Neuronal stem cell (in vitro differentiated cells): Measurements from ENCODE around the gene CYP2A6.
"Not testable (repeated sequence)": the region's sequence is repeated elsewhere in the genome, so short reads cannot be mapped to it uniquely, and the experiment has no call there.

Experiments
- DNase-seq: peaks from one replicate; pipeline ENCODE4 v3.0.0-alpha.2; 2013; ENCODE audit warnings: low spot score
- H2AFZ ChIP-seq: one replicate; pipeline ENCODE4 v1.6.1; 2013; ENCODE audit warnings: mild to moderate bottlenecking, low read length, inconsistent platforms
- H2AK5ac ChIP-seq: 2 replicates; pipeline ENCODE4 v1.6.1; 2013; ENCODE audit warnings: low read depth, mild to moderate bottlenecking, inconsistent platforms, low read length, moderate library complexity, mixed read lengths
- H2BK120ac ChIP-seq: 2 replicates; pipeline ENCODE4 v1.6.1; 2013; ENCODE audit warnings: low read depth, mild to moderate bottlenecking, inconsistent platforms, low read length, moderate library complexity, mixed read lengths
- H2BK12ac ChIP-seq: one replicate; pipeline ENCODE4 v1.6.1; 2013; ENCODE audit warnings: low read length, inconsistent platforms
- H2BK15ac ChIP-seq: 2 replicates; pipeline ENCODE4 v1.6.1; 2013; ENCODE audit warnings: mild to moderate bottlenecking, low read length, inconsistent platforms, mixed read lengths
- H2BK5ac ChIP-seq: one replicate; pipeline ENCODE4 v1.6.1; 2013; ENCODE audit warnings: inconsistent platforms, mild to moderate bottlenecking, low read length, moderate library complexity
- H3K14ac ChIP-seq: one replicate; pipeline ENCODE4 v1.6.1; 2013; ENCODE audit warnings: low read length, inconsistent platforms
- H3K18ac ChIP-seq: 2 replicates; pipeline ENCODE4 v1.6.1; 2013; ENCODE audit warnings: low read length, inconsistent platforms
- H3K23ac ChIP-seq: 2 replicates; pipeline ENCODE4 v1.6.1; 2013; ENCODE audit warnings: low read depth, mild to moderate bottlenecking, mixed read lengths, low read length, inconsistent platforms; ENCODE audit not compliant: poor library complexity
- H3K27ac ChIP-seq: replicated peaks from 3 replicates; pipeline ENCODE4 v1.5.1; 2013; ENCODE audit warnings: low read length, inconsistent platforms
- H3K27me3 ChIP-seq, 3 experiments: 2 replicates each; pipeline ENCODE4 v1.6.1; 2013; ENCODE audit warnings: low read length in 3 of 3, mild to moderate bottlenecking in 2 of 3, inconsistent platforms in 1 of 3, low read depth in 1 of 3, mixed read lengths in 1 of 3, moderate library complexity in 1 of 3; ENCODE audit not compliant: control insufficient read depth in 3 of 3, insufficient read depth in 3 of 3
- H3K36me3 ChIP-seq, 2 donors: replicated peaks in 1 of 2; 2 replicates each; pipeline ENCODE4 v1.6.1; 2013; ENCODE audit warnings: low read length in 2 of 2; ENCODE audit not compliant: control insufficient read depth in 2 of 2, insufficient read depth in 2 of 2
- H3K4ac ChIP-seq: 2 replicates; pipeline ENCODE4 v1.6.1; 2013; ENCODE audit warnings: inconsistent platforms, mild to moderate bottlenecking, low read length, moderate library complexity
- H3K4me1 ChIP-seq, 2 donors: 1 replicate in 1 of 2; 2 replicates in 1 of 2; pipeline ENCODE4 v1.6.1; 2013; ENCODE audit warnings: low read length in 2 of 2, low read depth in 1 of 2; ENCODE audit not compliant: control insufficient read depth in 2 of 2, insufficient read depth in 1 of 2
- H3K4me2 ChIP-seq: one replicate; pipeline ENCODE4 v1.6.1; 2013; ENCODE audit warnings: mild to moderate bottlenecking, low read length, inconsistent platforms; ENCODE audit not compliant: insufficient read depth, poor library complexity, severe bottlenecking
- H3K4me3 ChIP-seq, 2 donors: 2 replicates each; pipeline ENCODE4 v1.5.1; 2013; ENCODE audit warnings: low read length in 2 of 2, mild to moderate bottlenecking in 2 of 2, inconsistent platforms in 1 of 2, moderate library complexity in 1 of 2
- H3K79me1 ChIP-seq: one replicate; pipeline ENCODE4 v1.6.1; 2013; ENCODE audit warnings: low read depth, mild to moderate bottlenecking, inconsistent platforms, low read length, moderate library complexity
- H3K9ac ChIP-seq: one replicate; pipeline ENCODE4 v1.6.1; 2013; ENCODE audit warnings: mild to moderate bottlenecking, low read depth, low read length, inconsistent platforms; ENCODE audit not compliant: poor library complexity
- H3K9me3 ChIP-seq, 2 donors: replicated peaks in 1 of 2; 2 replicates each; pipeline versions ENCODE3 to v1.6.1; 2013; ENCODE audit warnings: low read length in 2 of 2, mild to moderate bottlenecking in 2 of 2, inconsistent platforms in 1 of 2, low read depth in 1 of 2, mixed read lengths in 1 of 2, moderate library complexity in 1 of 2; ENCODE audit not compliant: control insufficient read depth in 2 of 2, insufficient read depth in 1 of 2
- H4K8ac ChIP-seq: one replicate; pipeline ENCODE4 v1.6.1; 2013; ENCODE audit warnings: low read depth, mild to moderate bottlenecking, inconsistent platforms, low read length, moderate library complexity
- H4K91ac ChIP-seq: one replicate; pipeline ENCODE4 v1.6.1; 2013; ENCODE audit warnings: low read length, low read depth, mild to moderate bottlenecking, inconsistent platforms; ENCODE audit not compliant: poor library complexity
- WGBS, 2 donors: extraction: QIAGEN DNeasy Blood & Tissue Kit; methylation state at CpG; one replicate each; pipeline ENCODE4 v1.1.7; 2013; ENCODE audit warnings: missing lambda C conversion rate in 2 of 2, mixed read lengths in 1 of 2; ENCODE audit not compliant: insufficient read length in 2 of 2, insufficient replicate concordance in 1 of 2; ENCODE audit errors: extremely low coverage in 2 of 2; 5-methylcytosine and 5-hydroxymethylcytosine counted together

The CYP2A6 gene

GRCh38 chr19:40882062-40882461 lies 31.8 kb upstream of the CYP2A6 start, which contains the start of gene CYP2A7:
TSS of gene CYP2A7 (minus strand) at chr19:40882231. CDS start at chr19:40882210, 21 bp downstream.
- H3K36me3 ChIP-seq, H3K4ac ChIP-seq, DNase-seq, H2BK5ac ChIP-seq, H3K27ac ChIP-seq, H2BK15ac ChIP-seq, H3K9me3 ChIP-seq, H2BK12ac ChIP-seq, H2AFZ ChIP-seq, H4K91ac ChIP-seq, H3K4me1 ChIP-seq, H3K14ac ChIP-seq, H3K18ac ChIP-seq, H3K4me2 ChIP-seq, H3K79me1 ChIP-seq, H3K9ac ChIP-seq, H2AK5ac ChIP-seq, H2BK120ac ChIP-seq, H3K27me3 ChIP-seq, H3K23ac ChIP-seq, H4K8ac ChIP-seq: not testable (repeated sequence)
- peak within 1 kb of the TSS in 1 of 2 donors; percentile 22 for H3K4me3 ChIP-seq
- no CpG with 5 or more reads among the region's 3 CpGs for WGBS, 2 donors

- H3K27me3 ChIP-seq = peaks cover 0 to 15% (median 4%) of the 10 kb centered on the region in 3 experiments
- H3K23ac ChIP-seq = not testable (repeated sequence)
Measured at GRCh38 chr19:40879349-40879748, 29.1 kb upstream of the CYP2A6 start.

GRCh38 chr19:40875526-40875951 lies 25.3 kb upstream of the CYP2A6 start:
- H3K4me3 ChIP-seq, H3K27ac ChIP-seq, H3K4ac ChIP-seq, H3K23ac ChIP-seq, H4K8ac ChIP-seq, H2BK12ac ChIP-seq, H3K9ac ChIP-seq, H3K79me1 ChIP-seq, H3K14ac ChIP-seq, H2BK15ac ChIP-seq, H3K4me1 ChIP-seq, H4K91ac ChIP-seq, H3K9me3 ChIP-seq, H2BK5ac ChIP-seq, H3K18ac ChIP-seq, DNase-seq, H2BK120ac ChIP-seq, H2AFZ ChIP-seq, H2AK5ac ChIP-seq, H3K36me3 ChIP-seq: not testable (repeated sequence)
- no CpG with 5 or more reads among the region's 23 CpGs for WGBS, 2 donors
- peaks cover 0 to 12% (median 0%) of the 10 kb centered on the region in 3 experiments for H3K27me3 ChIP-seq
- H3K4me2 ChIP-seq = peak overlapping the region; percentile 25

More at GRCh38 chr19:40879349-40879748, 29.1 kb upstream of the CYP2A6 start:
- not testable (repeated sequence) for H2AFZ ChIP-seq, H3K79me1 ChIP-seq, DNase-seq, H4K91ac ChIP-seq, H3K4ac ChIP-seq, H3K9ac ChIP-seq, H2BK12ac ChIP-seq, H3K4me2 ChIP-seq, H2BK120ac ChIP-seq, H3K4me3 ChIP-seq, H2BK15ac ChIP-seq, H2BK5ac ChIP-seq, H3K14ac ChIP-seq, H3K4me1 ChIP-seq, H3K9me3 ChIP-seq, H3K36me3 ChIP-seq, H2AK5ac ChIP-seq, H3K27ac ChIP-seq, H4K8ac ChIP-seq, H3K18ac ChIP-seq
- WGBS, 2 donors = no CpG with 5 or more reads among the region's 4 CpGs

- H3K18ac ChIP-seq, H3K4me1 ChIP-seq, H3K36me3 ChIP-seq, H3K9ac ChIP-seq, DNase-seq, H3K23ac ChIP-seq, H3K14ac ChIP-seq, H3K4me3 ChIP-seq, H3K4me2 ChIP-seq, H4K8ac ChIP-seq, H2AK5ac ChIP-seq, H3K4ac ChIP-seq, H2BK15ac ChIP-seq, H3K9me3 ChIP-seq, H3K79me1 ChIP-seq, H2AFZ ChIP-seq, H2BK5ac ChIP-seq, H3K27ac ChIP-seq, H4K91ac ChIP-seq, H2BK120ac ChIP-seq, H2BK12ac ChIP-seq: not testable (repeated sequence)
- peaks cover 0 to 12% (median 0%) of the 10 kb centered on the region in 3 experiments for H3K27me3 ChIP-seq
- no CpG with 5 or more reads among the region's 4 CpGs for WGBS, 2 donors
Measured at GRCh38 chr19:40874874-40875273, 24.6 kb upstream of the CYP2A6 start.
